ENCODE data around the gene GPR137. TPM values are rescaled to one million over a fixed set of nuclear protein-coding genes. Genes with fewer than 3 reads are reported as not detected.

GPR137 gene
- total RNA-seq, 3 donors from 2014 or later (not counting 1 experiment from before 2014, with no cell fraction given): 29.1 to 61.3 (median 34.4) TPM

- Histone ChIP-seq H3K36me3 (ENCODE audit: control insufficient read depth, insufficient read depth, low read length) (no peaks in the 10 kb centered on the region), H3K4me1 (ENCODE audit: control insufficient read depth, insufficient read depth, low read length) (peaks cover 21% of the 10 kb centered on the region), H3K27ac (ENCODE audit: low read length) (no peak overlapping the region), H3K9me3 (ENCODE audit: control insufficient read depth, insufficient read depth, low read length) (no peaks in the 10 kb centered on the region), H3K27me3 (ENCODE audit: control insufficient read depth, insufficient read depth, low read length) (peaks cover 26% of the 10 kb centered on the region), H3K4me3 (ENCODE audit: low read length) (no peak overlapping the region)
- no peak for DNase-seq
- H3K27me3 Mint-ChIP-seq (ENCODE audit: low read depth in 2 of 2): peaks cover 19 to 30% of the 10 kb centered on the region in 2 donors
- H3K36me3 Mint-ChIP-seq: no peaks in the 10 kb centered on the region
- H3K4me3 Mint-ChIP-seq: peak overlapping the region; percentile 84
- peak overlapping the region in 1 of 2 donors; percentile 54 for H3K27ac Mint-ChIP-seq
- H3K9me3 Mint-ChIP-seq: no peaks in the 10 kb centered on the region
- H3K4me1 Mint-ChIP-seq: peaks cover 13 to 24% of the 10 kb centered on the region in 2 donors
- intact Hi-C loops (cut with micrococcal nuclease): no loop called here
- no peak for ATAC-seq
- WGBS (ENCODE audit: insufficient coverage): 65% methylated on average over 10 of the region's 10 CpGs
- TF ChIP-seq CTCF (IDR thresholded peaks at IDR 0.05): no peak
Measured at GRCh38 chr11:64290352-64291261, 5.0 kb downstream of the GPR137 start.

GRCh38 chr11:64291262-64291751 lies 5.7 kb downstream of the GPR137 start, which contains the start of gene KCNK4:
KCNK4 (plus strand) TSS chr11:64291302; CDS start chr11:64293019, 1,717 bp downstream.
- no peak for TF ChIP-seq CTCF (IDR thresholded peaks at IDR 0.05)
- DNase-seq: no peak
- 6% methylated on average over 45 of the region's 45 CpGs for WGBS (ENCODE audit: insufficient coverage)
- H3K4me3 ChIP-seq (ENCODE audit: low read length): no peak within 1 kb of the TSS
- Mint-ChIP-seq H3K27me3 (ENCODE audit: low read depth in 2 of 2) (peaks cover 23 to 34% of the 10 kb centered on the region in 2 donors), H3K4me3 (peak within 1 kb of the TSS; percentile 84), H3K4me1 (peaks cover 13 to 22% of the 10 kb centered on the region in 2 donors), H3K36me3 (no peaks in the 10 kb centered on the region), H3K9me3 (no peaks in the 10 kb centered on the region), H3K27ac (peak within 1 kb of the TSS in 1 of 2 donors; percentile 54)
- H3K9me3 ChIP-seq (ENCODE audit: control insufficient read depth, insufficient read depth, low read length): no peaks in the 10 kb centered on the region
- peaks cover 31% of the 10 kb centered on the region for H3K27me3 ChIP-seq (ENCODE audit: control insufficient read depth, insufficient read depth, low read length)
- no peaks in the 10 kb centered on the region for H3K36me3 ChIP-seq (ENCODE audit: control insufficient read depth, insufficient read depth, low read length)
- no peak within 1 kb of the TSS for H3K27ac ChIP-seq (ENCODE audit: low read length)
- intact Hi-C loops (cut with micrococcal nuclease): no loop called here
- peak in 1 of 3 donors; percentile 2 for ATAC-seq
- peaks cover 16% of the 10 kb centered on the region for H3K4me1 ChIP-seq (ENCODE audit: control insufficient read depth, insufficient read depth, low read length)

- intact Hi-C loops (cut with micrococcal nuclease): no loop called here
- Mint-ChIP-seq H3K4me1 (peaks cover 7 to 16% of the 10 kb centered on the region in 2 donors), H3K4me3 (no peak overlapping the region), H3K27me3 (ENCODE audit: low read depth in 2 of 2) (peaks cover 29 to 39% of the 10 kb centered on the region in 2 donors), H3K9me3 (no peaks in the 10 kb centered on the region), H3K27ac (no peak overlapping the region), H3K36me3 (no peaks in the 10 kb centered on the region)
- no peaks in the 10 kb centered on the region for H3K9me3 ChIP-seq (ENCODE audit: control insufficient read depth, insufficient read depth, low read length)
- no peak for TF ChIP-seq CTCF (IDR thresholded peaks at IDR 0.05)
- H3K36me3 ChIP-seq (ENCODE audit: control insufficient read depth, insufficient read depth, low read length): no peaks in the 10 kb centered on the region
- H3K27me3 ChIP-seq (ENCODE audit: control insufficient read depth, insufficient read depth, low read length): peaks cover 36% of the 10 kb centered on the region
- peak; percentile 50 to 69 (median 61) for ATAC-seq
- peak in 1 of 2 donors; percentile 54 for DNase-seq
- H3K4me1 ChIP-seq (ENCODE audit: control insufficient read depth, insufficient read depth, low read length): peaks cover 11% of the 10 kb centered on the region
- WGBS (ENCODE audit: insufficient coverage): under 1% methylated on average over 96 of the region's 96 CpGs
- H3K27ac ChIP-seq (ENCODE audit: low read length): no peak overlapping the region
- no peak overlapping the region for H3K4me3 ChIP-seq (ENCODE audit: low read length)
Measured at GRCh38 chr11:64291752-64292459, 6.3 kb downstream of the GPR137 start.

Data from natural killer cell (primary cell).